Kidney epithelial cell (primary cell): Measurements from ENCODE around the gene IQSEC3. TPM values are rescaled to one million over a fixed set of nuclear protein-coding genes. Genes with fewer than 3 reads are reported as not detected.

Source experiments
- DNase-seq: peaks from one replicate; pipeline ENCODE4 v3.0.0-alpha.2; 2010; ENCODE audit warnings: low read depth
- H3K27me3 ChIP-seq: 2 replicates; pipeline ENCODE4 v1.6.0; 2011; ENCODE audit warnings: low read length; ENCODE audit not compliant: control insufficient read depth, insufficient read depth
- H3K36me3 ChIP-seq: 2 replicates; pipeline ENCODE4 v1.5.1; 2011; ENCODE audit warnings: low read length; ENCODE audit not compliant: control insufficient read depth, insufficient read depth
- H3K4me3 ChIP-seq: 2 replicates; pipeline ENCODE4 v1.5.1; 2011; ENCODE audit warnings: low read depth, mild to moderate bottlenecking, control low read depth, low read length
- CTCF ChIP-seq: IDR thresholded peaks from 2 replicates; pipeline ENCODE4 v1.5.1; 2011; ENCODE audit warnings: mild to moderate bottlenecking, moderate library complexity, low read length, control low read depth, inconsistent platforms; ENCODE audit not compliant: insufficient read depth, poor library complexity, severe bottlenecking
- total RNA-seq: library from RNA; depleted of rRNA; stranded (reverse); fragments of >200 nt; gene quantifications from 2 replicates; pipeline ENCODE4 v1.2.3, GENCODE V29; 2015

Gene IQSEC3
- total RNA-seq, 1 donor from 2014 or later: 1.0 TPM

GRCh38 chr12:89653-90052 lies 23.1 kb downstream of the IQSEC3 start:
- H3K27me3 ChIP-seq: peaks cover 3% of the 10 kb centered on the region
- no peak for TF ChIP-seq CTCF
- no peaks in the 10 kb centered on the region for H3K36me3 ChIP-seq
- no peak for DNase-seq
- H3K4me3 ChIP-seq: no peak overlapping the region

GRCh38 chr12:91213-91612 lies 24.6 kb downstream of the IQSEC3 start:
- no peak for DNase-seq
- no peaks in the 10 kb centered on the region for H3K27me3 ChIP-seq
- no peaks in the 10 kb centered on the region for H3K36me3 ChIP-seq
- H3K4me3 ChIP-seq: no peak overlapping the region
- TF ChIP-seq CTCF: no peak

GRCh38 chr12:93266-94005 lies 26.9 kb downstream of the IQSEC3 start:
- Histone ChIP-seq H3K4me3 (no peak overlapping the region), H3K27me3 (peaks cover 2% of the 10 kb centered on the region), H3K36me3 (no peaks in the 10 kb centered on the region)
- TF ChIP-seq CTCF: no peak
- no peak for DNase-seq

- TF ChIP-seq CTCF: no peak
- Histone ChIP-seq H3K27me3 (peaks cover 28% of the 10 kb centered on the region), H3K36me3 (no peaks in the 10 kb centered on the region), H3K4me3 (no peak overlapping the region)
- DNase-seq: no peak
Observed at GRCh38 chr12:96543-96942, 30.0 kb downstream of the IQSEC3 start.

GRCh38 chr12:98924-99352 lies 32.4 kb downstream of the IQSEC3 start:
- H3K4me3 ChIP-seq: no peak overlapping the region
- H3K36me3 ChIP-seq: no peaks in the 10 kb centered on the region
- no peak for DNase-seq
- peaks cover 38% of the 10 kb centered on the region for H3K27me3 ChIP-seq
- no peak for TF ChIP-seq CTCF

GRCh38 chr12:99605-100004 lies 33.0 kb downstream of the IQSEC3 start:
- TF ChIP-seq CTCF: no peak
- no peak for DNase-seq
- H3K27me3 ChIP-seq: peaks cover 43% of the 10 kb centered on the region
- H3K4me3 ChIP-seq: no peak overlapping the region
- H3K36me3 ChIP-seq: no peaks in the 10 kb centered on the region
